ENCODE data around the gene PARVA.

- TF ChIP-seq CTCF (IDR thresholded peaks at IDR 0.05; ENCODE audit: poor library complexity) (no peak), EZH2 (IDR thresholded peaks at IDR 0.05; ENCODE audit: borderline replicate concordance) (no peak), EZH2phosphoT487 (IDR thresholded peaks at IDR 0.05; ENCODE audit: low read depth, severe bottlenecking, unreplicated experiment) (no peak)
Measured at GRCh38 chr11:12516387-12517105, 139.2 kb downstream of the PARVA start.
